PC-9 (cell line): Measurements from ENCODE around the gene TXNDC8.

Experiments
- EZH2 ChIP-seq: fragments of 200-600 bp; sonication (generic); IDR thresholded peaks from 2 replicates; pipeline ENCODE4 v1.8.0; 2017; ENCODE audit warnings: antibody characterized with exemption, low read depth
- TF ChIP-seq, protein P1 (sequence below): fragments of 200-600 bp; sonication (generic); conservative IDR thresholded peaks from 2 replicates; pipeline ENCODE4 v1.6.1; 2017; ENCODE audit warnings: mixed run types, antibody characterized with exemption, mild to moderate bottlenecking, moderate library complexity

DNA sequence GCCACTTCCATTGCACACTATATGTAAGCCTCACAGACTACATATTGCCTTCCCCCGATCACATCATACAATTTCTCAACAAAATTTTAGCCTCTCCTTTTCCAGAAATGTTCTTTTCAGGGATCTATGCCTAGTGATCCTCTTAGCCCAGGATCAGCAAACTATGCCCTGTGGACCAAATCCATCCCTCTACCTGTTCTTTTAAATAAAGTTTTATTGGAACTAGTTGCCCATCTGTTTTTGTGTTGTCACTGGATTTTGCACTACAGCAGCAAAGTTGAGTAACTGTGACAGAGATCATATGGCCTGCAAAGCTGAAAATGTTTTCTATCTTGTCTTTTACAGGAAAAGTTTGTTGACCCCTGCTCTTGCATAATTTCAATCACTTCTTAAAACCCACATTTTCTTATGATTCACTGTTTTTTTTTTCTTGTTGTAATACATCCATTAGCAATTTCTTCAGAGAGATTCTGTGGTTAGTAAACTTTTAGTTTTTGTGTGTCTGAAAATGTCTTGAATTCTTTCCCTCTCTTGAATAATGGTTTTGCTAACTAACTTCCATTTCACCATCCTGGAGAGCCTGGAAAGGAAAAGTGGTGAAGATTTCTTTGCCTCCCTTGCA, 7.1 kb downstream of the TXNDC8 start:
- TF ChIP-seq, protein P1, sequence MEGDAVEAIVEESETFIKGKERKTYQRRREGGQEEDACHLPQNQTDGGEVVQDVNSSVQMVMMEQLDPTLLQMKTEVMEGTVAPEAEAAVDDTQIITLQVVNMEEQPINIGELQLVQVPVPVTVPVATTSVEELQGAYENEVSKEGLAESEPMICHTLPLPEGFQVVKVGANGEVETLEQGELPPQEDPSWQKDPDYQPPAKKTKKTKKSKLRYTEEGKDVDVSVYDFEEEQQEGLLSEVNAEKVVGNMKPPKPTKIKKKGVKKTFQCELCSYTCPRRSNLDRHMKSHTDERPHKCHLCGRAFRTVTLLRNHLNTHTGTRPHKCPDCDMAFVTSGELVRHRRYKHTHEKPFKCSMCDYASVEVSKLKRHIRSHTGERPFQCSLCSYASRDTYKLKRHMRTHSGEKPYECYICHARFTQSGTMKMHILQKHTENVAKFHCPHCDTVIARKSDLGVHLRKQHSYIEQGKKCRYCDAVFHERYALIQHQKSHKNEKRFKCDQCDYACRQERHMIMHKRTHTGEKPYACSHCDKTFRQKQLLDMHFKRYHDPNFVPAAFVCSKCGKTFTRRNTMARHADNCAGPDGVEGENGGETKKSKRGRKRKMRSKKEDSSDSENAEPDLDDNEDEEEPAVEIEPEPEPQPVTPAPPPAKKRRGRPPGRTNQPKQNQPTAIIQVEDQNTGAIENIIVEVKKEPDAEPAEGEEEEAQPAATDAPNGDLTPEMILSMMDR, result no peak
- TF ChIP-seq EZH2, result no peak
